Tibial nerve (tissue), 4 donors: ENCODE measurements around the gene ANXA6. TPM values are rescaled to one million over a fixed set of nuclear protein-coding genes. Genes with fewer than 3 reads are reported as not detected.
A peak's percentile ranks its signal among the peaks of the same experiment; 100 is the strongest.

ENCODE experiments used
- DNase-seq, 2 donors: peaks; one replicate each; pipeline ENCODE4 v3.0.0-alpha.2; 2019; ENCODE audit warnings: low spot score in 2 of 2
- H3K27ac ChIP-seq, 4 donors: fragments of 200-600 bp; sonication (generic) in 3 of 4; one replicate each; pipeline ENCODE4 v1.5.1; 2017 to 2019; ENCODE audit warnings: mild to moderate bottlenecking in 1 of 4
- H3K27me3 ChIP-seq, 2 donors: fragments of 200-600 bp; sonication (generic) in 1 of 2; one replicate each; pipeline versions ENCODE4 v1.5.1 to v1.6.0; 2017 to 2019
- H3K36me3 ChIP-seq, 3 donors: fragments of 200-600 bp; sonication (generic); one replicate each; pipeline ENCODE4 v1.5.1; 2018 to 2019
- H3K4me1 ChIP-seq, 4 donors: fragments of 200-600 bp; sonication (generic) in 3 of 4; one replicate each; pipeline ENCODE4 v1.5.1; 2017 to 2019
- H3K4me3 ChIP-seq, 4 donors: fragments of 200-600 bp; sonication (generic) in 3 of 4; one replicate each; pipeline ENCODE4 v1.5.1; 2017 to 2019; ENCODE audit warnings: mild to moderate bottlenecking in 1 of 4, moderate library complexity in 1 of 4
- H3K9me3 ChIP-seq, 4 donors: fragments of 200-600 bp; sonication (generic) in 3 of 4; one replicate each; pipeline ENCODE4 v1.5.1; 2017 to 2019
- EP300 ChIP-seq, 2 donors: sonication (generic); formaldehyde crosslinking; IDR thresholded peaks; one replicate each; pipeline ENCODE4 v1.6.1; 2017; ENCODE audit warnings: antibody characterized with exemption in 2 of 2, mild to moderate bottlenecking in 1 of 2
- POLR2A ChIP-seq, 2 donors: fragments of 450-650 bp; IDR thresholded peaks; one replicate each; pipeline ENCODE4 v1.6.1; 2017; ENCODE audit warnings: antibody characterized with exemption in 2 of 2, mild to moderate bottlenecking in 2 of 2, moderate library complexity in 2 of 2
- WGBS, 2 donors: methylation state at CpG; one replicate each; pipeline ENCODE4 v1.1.5; 2018; 5-methylcytosine and 5-hydroxymethylcytosine counted together
- total RNA-seq, 4 donors: library from RNA; depleted of rRNA; stranded (reverse); fragments of >200 nt; gene quantifications; one replicate each; pipeline ENCODE4 v1.1.0, GENCODE V29; 2016
- TF ChIP-seq, protein P1 (sequence below), 5 experiments: fragments of 200-600 bp in 3 of 5; fragments of 450-650 bp in 2 of 5; sonication (generic) in 3 of 5; IDR thresholded peaks; one replicate each; pipeline ENCODE4 v1.5.1; 2016 to 2019; ENCODE audit warnings: antibody characterized with exemption in 5 of 5, mild to moderate bottlenecking in 3 of 5, moderate library complexity in 2 of 5

Gene ANXA6
- total RNA-seq, 4 donors from 2014 or later, result 168 to 282 (median 181) TPM

DNA sequence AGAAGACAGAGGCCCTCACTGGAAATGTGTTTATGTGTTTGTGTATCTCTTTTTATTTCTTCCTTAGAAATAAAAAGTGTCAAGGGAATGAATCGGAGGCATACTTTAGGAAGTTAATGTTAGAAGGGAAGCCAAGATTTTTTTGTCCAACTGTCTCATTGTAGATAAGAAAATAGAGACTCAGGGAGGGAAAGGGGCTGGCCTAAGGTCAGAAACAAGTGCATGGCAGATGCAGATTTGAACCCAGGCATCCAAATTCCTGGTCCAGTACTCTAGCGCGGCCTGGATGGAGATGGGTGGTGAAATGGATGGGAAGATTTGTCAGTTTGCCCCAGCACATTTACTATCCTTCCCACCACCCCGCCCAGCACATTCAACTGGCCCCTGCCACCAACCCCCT lies 56.9 kb downstream of the ANXA6 start:
- Histone ChIP-seq H3K4me1 (peaks cover 0 to 34% (median 17%) of the 10 kb centered on the region in 4 donors), H3K27me3 (no peaks in the 10 kb centered on the region), H3K4me3 (no peak overlapping the region), H3K9me3 (no peaks in the 10 kb centered on the region), H3K36me3 (peaks cover 0 to 54% (median 0%) of the 10 kb centered on the region in 3 donors), H3K27ac (no peak overlapping the region)
- 67 to 81% methylated on average over 4 of the region's 4 CpGs for WGBS, 2 donors
- no peak for DNase-seq
- TF ChIP-seq, protein P1, sequence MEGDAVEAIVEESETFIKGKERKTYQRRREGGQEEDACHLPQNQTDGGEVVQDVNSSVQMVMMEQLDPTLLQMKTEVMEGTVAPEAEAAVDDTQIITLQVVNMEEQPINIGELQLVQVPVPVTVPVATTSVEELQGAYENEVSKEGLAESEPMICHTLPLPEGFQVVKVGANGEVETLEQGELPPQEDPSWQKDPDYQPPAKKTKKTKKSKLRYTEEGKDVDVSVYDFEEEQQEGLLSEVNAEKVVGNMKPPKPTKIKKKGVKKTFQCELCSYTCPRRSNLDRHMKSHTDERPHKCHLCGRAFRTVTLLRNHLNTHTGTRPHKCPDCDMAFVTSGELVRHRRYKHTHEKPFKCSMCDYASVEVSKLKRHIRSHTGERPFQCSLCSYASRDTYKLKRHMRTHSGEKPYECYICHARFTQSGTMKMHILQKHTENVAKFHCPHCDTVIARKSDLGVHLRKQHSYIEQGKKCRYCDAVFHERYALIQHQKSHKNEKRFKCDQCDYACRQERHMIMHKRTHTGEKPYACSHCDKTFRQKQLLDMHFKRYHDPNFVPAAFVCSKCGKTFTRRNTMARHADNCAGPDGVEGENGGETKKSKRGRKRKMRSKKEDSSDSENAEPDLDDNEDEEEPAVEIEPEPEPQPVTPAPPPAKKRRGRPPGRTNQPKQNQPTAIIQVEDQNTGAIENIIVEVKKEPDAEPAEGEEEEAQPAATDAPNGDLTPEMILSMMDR (IDR thresholded peaks at IDR 0.05), result no peak
- TF ChIP-seq POLR2A (IDR thresholded peaks at IDR 0.05) (no peak), EP300 (IDR thresholded peaks at IDR 0.05) (no peak)

DNA sequence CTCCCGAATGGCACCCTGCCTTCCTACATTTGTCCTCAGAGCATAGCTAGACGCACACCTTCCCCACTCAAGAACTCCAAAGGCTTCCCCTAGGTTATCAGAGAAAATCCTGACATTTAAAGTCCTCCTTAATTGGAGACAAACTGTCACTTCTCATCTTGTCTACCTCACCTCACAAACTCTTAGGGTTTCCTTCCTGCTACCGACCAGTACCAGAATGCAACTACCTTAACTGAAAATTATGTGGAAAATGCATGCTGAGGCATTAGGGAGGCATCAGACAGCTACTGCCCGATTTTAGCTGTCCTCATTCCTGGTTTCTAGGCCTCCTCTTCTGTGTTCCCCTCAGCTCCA lies 58.8 kb downstream of the ANXA6 start:
- Histone ChIP-seq H3K4me1 (peaks cover 0 to 39% (median 31%) of the 10 kb centered on the region in 4 donors), H3K27ac (peak overlapping the region in 1 of 4 donors; percentile 40), H3K36me3 (peaks cover 0 to 37% (median 0%) of the 10 kb centered on the region in 3 donors), H3K4me3 (no peak overlapping the region), H3K9me3 (no peaks in the 10 kb centered on the region), H3K27me3 (no peaks in the 10 kb centered on the region)
- WGBS, 2 donors, result 73 to 74% methylated on average over 4 of the region's 4 CpGs
- DNase-seq, result no peak
- TF ChIP-seq, protein P1 (IDR thresholded peaks at IDR 0.05), result no peak
- TF ChIP-seq EP300 (IDR thresholded peaks at IDR 0.05), result no peak
- TF ChIP-seq POLR2A (IDR thresholded peaks at IDR 0.05), result no peak

DNA sequence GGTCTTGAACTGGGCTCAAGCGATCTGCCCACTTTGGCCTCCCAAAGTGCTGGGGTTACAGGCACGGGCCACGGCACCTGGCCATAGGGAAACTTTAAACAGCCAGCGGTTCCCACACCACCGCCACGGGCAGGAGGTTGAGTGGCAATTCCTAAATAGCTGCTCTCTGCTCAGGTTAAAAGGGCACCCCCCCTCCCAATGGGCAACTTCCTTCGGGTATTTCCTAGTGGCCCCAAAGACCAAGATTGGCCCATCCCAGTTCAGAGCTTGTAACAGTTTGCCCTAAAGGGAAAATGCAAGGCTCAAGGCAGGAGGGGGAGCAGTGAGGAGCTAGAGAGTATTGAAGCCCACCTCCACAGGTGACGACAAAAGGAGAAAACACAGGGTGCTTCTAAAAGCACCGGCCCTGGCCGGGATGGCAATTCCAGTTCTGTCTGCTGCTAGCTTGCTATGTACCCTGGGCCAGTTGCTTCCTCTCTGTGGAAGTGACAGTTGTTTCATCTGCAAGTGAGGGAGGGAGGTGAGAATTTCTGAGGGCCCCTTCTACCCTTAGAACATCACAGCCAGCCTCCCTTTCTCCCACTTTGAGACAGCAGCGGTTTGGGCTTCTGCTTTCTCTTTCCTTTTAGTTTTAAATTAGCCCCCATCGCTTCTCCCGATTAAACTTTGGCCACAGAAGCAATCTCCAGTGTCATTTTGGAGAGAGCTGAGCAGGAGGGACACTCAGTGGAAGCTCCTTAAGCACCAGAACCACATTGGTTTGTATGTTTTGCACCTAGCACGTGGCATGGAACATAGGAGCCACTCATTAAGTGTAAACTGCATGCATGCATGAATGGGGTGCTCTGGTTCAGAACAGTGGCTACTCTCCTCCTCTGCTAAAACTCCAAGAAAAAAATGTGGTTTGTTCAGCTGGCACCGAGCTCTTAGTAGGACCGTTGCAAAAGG lies 59.5 kb downstream of the ANXA6 start:
- peaks cover 0 to 30% (median 0%) of the 10 kb centered on the region in 3 donors for H3K36me3 ChIP-seq
- 72 to 73% methylated on average over 16 of the region's 16 CpGs for WGBS, 2 donors
- DNase-seq, result no peak
- H3K4me1 ChIP-seq, result peaks cover 0 to 46% (median 36%) of the 10 kb centered on the region in 4 donors
- H3K9me3 ChIP-seq, result no peaks in the 10 kb centered on the region
- H3K4me3 ChIP-seq, result no peak overlapping the region
- no peaks in the 10 kb centered on the region for H3K27me3 ChIP-seq
- peak overlapping the region in 1 of 4 donors; percentile 40 for H3K27ac ChIP-seq
- no peak for TF ChIP-seq POLR2A (IDR thresholded peaks at IDR 0.05)
- TF ChIP-seq, protein P1 (IDR thresholded peaks at IDR 0.05), result no peak
- TF ChIP-seq EP300 (IDR thresholded peaks at IDR 0.05), result no peak

DNA sequence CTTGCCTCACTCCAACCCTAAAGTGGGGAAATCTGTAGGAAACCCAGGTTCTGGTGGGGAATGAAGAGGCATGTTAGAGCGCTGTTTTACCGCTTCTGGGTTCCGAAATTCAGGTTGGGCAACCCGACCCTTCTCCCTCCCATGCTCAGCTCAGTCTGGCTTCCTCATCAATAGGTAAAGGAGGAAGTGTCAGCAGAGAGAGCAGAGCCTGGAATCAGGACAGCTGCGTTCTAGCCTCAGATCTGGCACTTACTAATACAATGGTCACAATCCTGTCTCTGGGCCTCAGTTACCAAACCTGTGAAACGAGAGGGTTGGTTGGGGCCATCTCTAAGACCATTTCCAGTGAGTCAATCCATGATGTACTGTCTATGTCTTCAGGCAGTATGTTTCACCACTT lies 60.5 kb downstream of the ANXA6 start:
- Histone ChIP-seq H3K4me1 (peaks cover 0 to 51% (median 45%) of the 10 kb centered on the region in 4 donors), H3K4me3 (no peak overlapping the region), H3K27ac (no peak overlapping the region), H3K9me3 (no peaks in the 10 kb centered on the region), H3K36me3 (peaks cover 0 to 20% (median 0%) of the 10 kb centered on the region in 3 donors), H3K27me3 (no peaks in the 10 kb centered on the region)
- DNase-seq, result no peak
- TF ChIP-seq EP300 (IDR thresholded peaks at IDR 0.05), result no peak
- TF ChIP-seq POLR2A (IDR thresholded peaks at IDR 0.05), result no peak
- TF ChIP-seq, protein P1 (IDR thresholded peaks at IDR 0.05), result no peak
- 76 to 86% methylated on average over 6 of the region's 6 CpGs for WGBS, 2 donors

- TF ChIP-seq, protein P1 (IDR thresholded peaks at IDR 0.05), result no peak
- no peak for TF ChIP-seq POLR2A (IDR thresholded peaks at IDR 0.05)
- no peak for TF ChIP-seq EP300 (IDR thresholded peaks at IDR 0.05)
- H3K4me1 ChIP-seq, result peaks cover 0 to 51% (median 45%) of the 10 kb centered on the region in 4 donors
- H3K4me3 ChIP-seq, result no peak overlapping the region
- no peaks in the 10 kb centered on the region for H3K9me3 ChIP-seq
- H3K27me3 ChIP-seq, result no peaks in the 10 kb centered on the region
- 48 to 73% methylated on average over 6 of the region's 6 CpGs for WGBS, 2 donors
- H3K36me3 ChIP-seq, result peaks cover 0 to 9% (median 0%) of the 10 kb centered on the region in 3 donors
- H3K27ac ChIP-seq, result peak overlapping the region in 3 of 4 donors; percentile 73 to 84 (median 83)
- no peak for DNase-seq
These were observed 61.6 kb downstream of the ANXA6 start for GRCh38 chr5:151096001-151096373.
